Caco-2 (cell line): ENCODE data around the gene SLX9. TPM values are rescaled to one million over a fixed set of nuclear protein-coding genes. Genes with fewer than 3 reads are reported as not detected.

Experiments used
- BruUV-seq: library from RNA; stranded (reverse); fragments of 400-500 nt; replicated peaks from 2 replicates; lab custom pipeline; 2021; lab: Mats Ljungman, UMichigan
- CTCF ChIA-PET: fragments of 300-600 bp; sonication (Branson Sonifier 250); formaldehyde crosslinking; loops from one replicate; lab custom pipeline; 2022; ENCODE audit warnings: antibody characterized with exemption; lab: Charles Lee
- POLR2A ChIA-PET: fragments of 300-600 bp; sonication (Branson Sonifier 250); formaldehyde crosslinking; loops from one replicate; lab custom pipeline; 2022; ENCODE audit warnings: antibody characterized with exemption; lab: Charles Lee
- DNase-seq, 2 experiments: peaks; one replicate each; pipeline versions ENCODE4 v3.0.0 to v3.0.0-alpha.2; 2020 to 2022
- H3K27me3 ChIP-seq: replicated peaks from 2 replicates; pipeline ENCODE4 v1.6.0; 2011; ENCODE audit warnings: low read length; ENCODE audit not compliant: control insufficient read depth, insufficient read depth
- H3K36me3 ChIP-seq: 2 replicates; pipeline ENCODE4 v1.5.1; 2011; ENCODE audit warnings: low read length; ENCODE audit not compliant: control insufficient read depth, insufficient read depth
- H3K4me1 ChIP-seq: fragments of 250-450 bp; sonication (Bioruptor Pico); 2 replicates; pipeline ENCODE4 v1.5.1; 2020; ENCODE audit warnings: mild to moderate bottlenecking
- H3K4me3 ChIP-seq: 2 replicates; pipeline ENCODE4 v1.5.1; 2011; ENCODE audit warnings: low read depth, mild to moderate bottlenecking, control low read depth, low read length
- H3K9me3 ChIP-seq: fragments of 250-450 bp; sonication (Bioruptor Pico); 2 replicates; pipeline ENCODE4 v1.5.1; 2020; ENCODE audit warnings: mild to moderate bottlenecking, moderate library complexity
- H3K27ac Mint-ChIP-seq: one replicate; pipeline ENCODE4 v1.8.0; 2022; ENCODE audit warnings: mixed read lengths; ENCODE audit not compliant: unreplicated experiment
- H3K27me3 Mint-ChIP-seq: one replicate; pipeline ENCODE4 v1.8.0; 2022; ENCODE audit warnings: mixed read lengths; ENCODE audit not compliant: insufficient read depth, unreplicated experiment
- H3K36me3 Mint-ChIP-seq: one replicate; pipeline ENCODE4 v1.8.0; 2022; ENCODE audit warnings: mild to moderate bottlenecking, mixed read lengths; ENCODE audit not compliant: insufficient read depth, unreplicated experiment
- H3K4me1 Mint-ChIP-seq: one replicate; pipeline ENCODE4 v1.8.0; 2022; ENCODE audit warnings: low read depth, mixed read lengths; ENCODE audit not compliant: unreplicated experiment
- H3K4me3 Mint-ChIP-seq: one replicate; pipeline ENCODE4 v1.8.0; 2022; ENCODE audit warnings: mild to moderate bottlenecking, moderate library complexity, mixed read lengths; ENCODE audit not compliant: unreplicated experiment
- H3K9me3 Mint-ChIP-seq: one replicate; pipeline ENCODE4 v1.8.0; 2022; ENCODE audit warnings: mixed read lengths; ENCODE audit not compliant: unreplicated experiment
- CTCF ChIP-seq, 2 experiments: fragments of 200-600 bp in 1 of 2; IDR thresholded peaks; 1 replicate in 1 of 2; 2 replicates in 1 of 2; pipeline versions ENCODE4 v1.5.1 to v1.8.0; 2011 to 2022; ENCODE audit warnings: antibody characterized with exemption in 1 of 2, control low read depth in 1 of 2, inconsistent platforms in 1 of 2, low read depth in 1 of 2, low read length in 1 of 2, mild to moderate bottlenecking in 1 of 2, moderate library complexity in 1 of 2; ENCODE audit not compliant: insufficient read depth in 1 of 2, severe bottlenecking in 1 of 2, unreplicated experiment in 1 of 2
- intact Hi-C: fragments of 100-400 bp; cut with micrococcal nuclease; formaldehyde crosslinking; loops from one replicate; pipeline ENCODE4 v1.10.0; 2022; ENCODE audit not compliant: unreplicated experiment
- total RNA-seq: library from RNA; stranded (reverse); gene quantifications from 2 replicates; pipeline ENCODE4 v1.2.3, GENCODE V29; 2022

The SLX9 gene
- total RNA-seq, 1 experiment from 2014 or later = 62.1 TPM

- BruUV-seq = no TSS peak
- Mint-ChIP-seq H3K4me1 (no peaks in the 10 kb centered on the region), H3K27ac (no peak overlapping the region), H3K36me3 (peaks cover 8% of the 10 kb centered on the region), H3K9me3 (no peaks in the 10 kb centered on the region), H3K27me3 (no peaks in the 10 kb centered on the region), H3K4me3 (no peak overlapping the region)
- H3K27me3 ChIP-seq = no peaks in the 10 kb centered on the region
- DNase-seq = no peak
- POLR2A ChIA-PET = no interaction called here
- intact Hi-C loops = no loop called here
- H3K9me3 ChIP-seq = no peaks in the 10 kb centered on the region
- no peaks in the 10 kb centered on the region for H3K4me1 ChIP-seq
- TF ChIP-seq CTCF (IDR thresholded peaks at IDR 0.05; ENCODE audit: insufficient read depth in 1 of 2, low read depth in 1 of 2, low read length in 1 of 2, severe bottlenecking in 1 of 2, unreplicated experiment in 1 of 2) = no peak
- no peaks in the 10 kb centered on the region for H3K36me3 ChIP-seq
- CTCF ChIA-PET = interaction anchor here (1.0 kb wide), 1 partner anchor 83 kb away, joined by 3 read pairs; the partner anchor contains the start of gene ADARB1
- no peak overlapping the region for H3K4me3 ChIP-seq
Measured at GRCh38 chr21:44990921-44991320, 51.1 kb downstream of the SLX9 start.

- Mint-ChIP-seq H3K36me3 (peaks cover 8% of the 10 kb centered on the region), H3K4me1 (no peaks in the 10 kb centered on the region), H3K27me3 (no peaks in the 10 kb centered on the region), H3K9me3 (no peaks in the 10 kb centered on the region), H3K4me3 (no peak overlapping the region), H3K27ac (no peak overlapping the region)
- Histone ChIP-seq H3K4me3 (no peak overlapping the region), H3K36me3 (no peaks in the 10 kb centered on the region), H3K27me3 (no peaks in the 10 kb centered on the region), H3K4me1 (no peaks in the 10 kb centered on the region), H3K9me3 (no peaks in the 10 kb centered on the region)
- CTCF ChIA-PET = interaction anchor here (1.0 kb wide), 1 partner anchor 82 kb away, joined by 3 read pairs; the partner anchor contains the start of gene ADARB1
- intact Hi-C loops = no loop called here
- POLR2A ChIA-PET = no interaction called here
- BruUV-seq = no TSS peak
- no peak for DNase-seq
- no peak for TF ChIP-seq CTCF (IDR thresholded peaks at IDR 0.05; ENCODE audit: insufficient read depth in 1 of 2, low read depth in 1 of 2, low read length in 1 of 2, severe bottlenecking in 1 of 2, unreplicated experiment in 1 of 2)
Measured at GRCh38 chr21:44991538-44992483, 52.0 kb downstream of the SLX9 start.

GRCh38 chr21:44992608-44993031, 52.8 kb downstream of the SLX9 start:
- Mint-ChIP-seq H3K27ac (no peak overlapping the region), H3K27me3 (no peaks in the 10 kb centered on the region), H3K36me3 (peaks cover 8% of the 10 kb centered on the region), H3K4me1 (no peaks in the 10 kb centered on the region), H3K4me3 (no peak overlapping the region), H3K9me3 (no peaks in the 10 kb centered on the region)
- no peaks in the 10 kb centered on the region for H3K36me3 ChIP-seq
- H3K27me3 ChIP-seq = no peaks in the 10 kb centered on the region
- intact Hi-C loops = no loop called here
- no peak for TF ChIP-seq CTCF (IDR thresholded peaks at IDR 0.05; ENCODE audit: insufficient read depth in 1 of 2, low read depth in 1 of 2, low read length in 1 of 2, severe bottlenecking in 1 of 2, unreplicated experiment in 1 of 2)
- no TSS peak for BruUV-seq
- no peak for DNase-seq
- no peaks in the 10 kb centered on the region for H3K4me1 ChIP-seq
- ChIA-PET CTCF (no interaction called here), POLR2A (no interaction called here)
- no peaks in the 10 kb centered on the region for H3K9me3 ChIP-seq
- no peak overlapping the region for H3K4me3 ChIP-seq
